Measurements from ENCODE around the gene SPIRE2.
"Not testable (repeated sequence)": the region's sequence is repeated elsewhere in the genome, so short reads cannot be mapped to it uniquely, and the experiment has no call there.

DNA sequence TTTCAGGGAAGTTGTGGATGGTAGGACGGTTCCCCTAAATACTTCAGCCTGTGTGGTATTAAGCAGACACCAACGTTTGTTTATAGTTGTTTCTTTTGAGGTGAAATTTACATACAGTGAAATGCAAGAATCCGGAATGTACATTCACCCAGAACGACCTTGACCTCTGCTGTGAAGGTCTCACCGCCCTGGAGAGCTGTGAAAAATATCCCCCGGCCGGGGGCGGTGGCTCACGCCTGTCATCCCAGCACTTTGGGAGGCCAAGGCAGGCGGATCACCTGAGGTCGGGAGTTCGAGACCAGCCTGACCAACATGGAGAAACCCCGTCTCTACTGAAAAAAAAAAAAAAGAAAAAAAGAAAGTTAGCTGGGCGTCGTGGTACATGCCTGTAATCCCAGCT, 8.2 kb downstream of the SPIRE2 start:
- TF ChIP-seq, protein P1, sequence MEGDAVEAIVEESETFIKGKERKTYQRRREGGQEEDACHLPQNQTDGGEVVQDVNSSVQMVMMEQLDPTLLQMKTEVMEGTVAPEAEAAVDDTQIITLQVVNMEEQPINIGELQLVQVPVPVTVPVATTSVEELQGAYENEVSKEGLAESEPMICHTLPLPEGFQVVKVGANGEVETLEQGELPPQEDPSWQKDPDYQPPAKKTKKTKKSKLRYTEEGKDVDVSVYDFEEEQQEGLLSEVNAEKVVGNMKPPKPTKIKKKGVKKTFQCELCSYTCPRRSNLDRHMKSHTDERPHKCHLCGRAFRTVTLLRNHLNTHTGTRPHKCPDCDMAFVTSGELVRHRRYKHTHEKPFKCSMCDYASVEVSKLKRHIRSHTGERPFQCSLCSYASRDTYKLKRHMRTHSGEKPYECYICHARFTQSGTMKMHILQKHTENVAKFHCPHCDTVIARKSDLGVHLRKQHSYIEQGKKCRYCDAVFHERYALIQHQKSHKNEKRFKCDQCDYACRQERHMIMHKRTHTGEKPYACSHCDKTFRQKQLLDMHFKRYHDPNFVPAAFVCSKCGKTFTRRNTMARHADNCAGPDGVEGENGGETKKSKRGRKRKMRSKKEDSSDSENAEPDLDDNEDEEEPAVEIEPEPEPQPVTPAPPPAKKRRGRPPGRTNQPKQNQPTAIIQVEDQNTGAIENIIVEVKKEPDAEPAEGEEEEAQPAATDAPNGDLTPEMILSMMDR (IDR thresholded peaks at IDR 0.05) = not testable (repeated sequence)
- TF ChIP-seq POLR2A (IDR thresholded peaks at IDR 0.05) = not testable (repeated sequence)
